ENCODE results near the gene PCCA. TPM values are rescaled to one million over a fixed set of nuclear protein-coding genes. Genes with fewer than 3 reads are reported as not detected.

PCCA gene
- total RNA-seq, 1 donor from 2014 or later = 15.3 TPM

GRCh38 chr13:100478107-100478809 is 389.4 kb downstream of the PCCA start:
- Mint-ChIP-seq H3K4me1 (peaks cover 2% of the 10 kb centered on the region), H3K27ac (no peak overlapping the region), H3K36me3 (ENCODE audit: low read depth) (no peaks in the 10 kb centered on the region), H3K4me3 (no peak overlapping the region), H3K9me3 (no peaks in the 10 kb centered on the region), H3K27me3 (no peaks in the 10 kb centered on the region)
- CTCF ChIA-PET = no interaction called here
- intact Hi-C loops (cut with micrococcal nuclease) = no loop called here
- ATAC-seq (ENCODE audit: low read depth) (no peak), DNase-seq (no peak)
- POLR2A ChIA-PET = no interaction called here
- TF ChIP-seq CTCF (IDR thresholded peaks at IDR 0.05) = no peak

- ATAC-seq (ENCODE audit: low read depth) (no peak), DNase-seq (no peak)
- Mint-ChIP-seq H3K4me1 (peaks cover 9% of the 10 kb centered on the region), H3K27me3 (no peaks in the 10 kb centered on the region), H3K27ac (no peak overlapping the region), H3K36me3 (ENCODE audit: low read depth) (no peaks in the 10 kb centered on the region), H3K4me3 (no peak overlapping the region), H3K9me3 (no peaks in the 10 kb centered on the region)
- no peak for TF ChIP-seq CTCF (IDR thresholded peaks at IDR 0.05)
- ChIA-PET POLR2A (no interaction called here), CTCF (no interaction called here)
- intact Hi-C loops (cut with micrococcal nuclease) = no loop called here
These were observed 391.8 kb downstream of the PCCA start for GRCh38 chr13:100480676-100481075.

- no peak for ATAC-seq (ENCODE audit: low read depth)
- no peaks in the 10 kb centered on the region for H3K36me3 Mint-ChIP-seq (ENCODE audit: low read depth)
- CTCF ChIA-PET = no interaction called here
- H3K9me3 Mint-ChIP-seq = no peaks in the 10 kb centered on the region
- peaks cover 6% of the 10 kb centered on the region for H3K4me1 Mint-ChIP-seq
- no peak for TF ChIP-seq CTCF (IDR thresholded peaks at IDR 0.05)
- H3K27ac Mint-ChIP-seq = no peak overlapping the region
- no peak for DNase-seq
- no peaks in the 10 kb centered on the region for H3K27me3 Mint-ChIP-seq
- POLR2A ChIA-PET = no interaction called here
- intact Hi-C loops (cut with micrococcal nuclease) = no loop called here
- no peak overlapping the region for H3K4me3 Mint-ChIP-seq
These were observed 394.2 kb downstream of the PCCA start for GRCh38 chr13:100483139-100483538.

GRCh38 chr13:100483841-100484381 is 395.0 kb downstream of the PCCA start:
- TF ChIP-seq CTCF (IDR thresholded peaks at IDR 0.05) = no peak
- no peak for ATAC-seq (ENCODE audit: low read depth)
- Mint-ChIP-seq H3K27me3 (no peaks in the 10 kb centered on the region), H3K4me1 (peaks cover 6% of the 10 kb centered on the region), H3K36me3 (ENCODE audit: low read depth) (no peaks in the 10 kb centered on the region), H3K4me3 (no peak overlapping the region), H3K9me3 (no peaks in the 10 kb centered on the region), H3K27ac (no peak overlapping the region)
- intact Hi-C loops (cut with micrococcal nuclease) = no loop called here
- ChIA-PET POLR2A (no interaction called here), CTCF (no interaction called here)
- no peak for DNase-seq

GRCh38 chr13:100484702-100485101 is 395.8 kb downstream of the PCCA start:
- Mint-ChIP-seq H3K9me3 (no peaks in the 10 kb centered on the region), H3K4me3 (no peak overlapping the region)

More at GRCh38 chr13:100484702-100485101, 395.8 kb downstream of the PCCA start:
- Mint-ChIP-seq H3K36me3 (ENCODE audit: low read depth) (no peaks in the 10 kb centered on the region), H3K27me3 (no peaks in the 10 kb centered on the region), H3K27ac (no peak overlapping the region), H3K4me1 (peaks cover 6% of the 10 kb centered on the region)
- ATAC-seq (ENCODE audit: low read depth) (no peak), DNase-seq (no peak)
- TF ChIP-seq CTCF (IDR thresholded peaks at IDR 0.05) = no peak
- intact Hi-C loops (cut with micrococcal nuclease) = no loop called here
- ChIA-PET CTCF (no interaction called here), POLR2A (no interaction called here)
